GM11168 (cell line): Measurements from ENCODE around the gene GPR152.

ENCODE experiments used
- in situ Hi-C: fragments of 300-500 bp; cut with MboI; formaldehyde crosslinking; loops from one replicate; pipeline ENCODE4 v1.12.0; 2022; ENCODE audit warnings: low sequenced_read_pairs; ENCODE audit not compliant: unreplicated experiment

GPR152 gene

GRCh38 chr11:67415501-67416304, 36.8 kb downstream of the GPR152 start, which contains the start of gene CARNS1:
Gene CARNS1 (plus strand): TSS chr11:67415678. CDS start chr11:67416200, 522 bp downstream.
- in situ Hi-C loops: no loop called here

- in situ Hi-C loops: no loop called here
Observed at GRCh38 chr11:67413266-67413849, 39.2 kb downstream of the GPR152 start.

GRCh38 chr11:67412495-67413179, 39.9 kb downstream of the GPR152 start:
- in situ Hi-C loops: no loop called here

- in situ Hi-C loops: no loop called here
Observed at GRCh38 chr11:67411785-67412152, 40.8 kb downstream of the GPR152 start.

- in situ Hi-C loops: no loop called here
Observed at GRCh38 chr11:67410984-67411784, 41.3 kb downstream of the GPR152 start.

GRCh38 chr11:67410369-67410831, 42.1 kb downstream of the GPR152 start:
- in situ Hi-C loops: no loop called here

- in situ Hi-C loops: loop anchor here (10.0 kb wide), 1 partner anchor 95 kb away; the partner anchor contains the start of genes CDK2AP2 and PITPNM1
Observed at GRCh38 chr11:67409781-67410368, 42.7 kb downstream of the GPR152 start.

GRCh38 chr11:67409261-67409666, 43.3 kb downstream of the GPR152 start:
- in situ Hi-C loops: loop anchor here (10.0 kb wide), 1 partner anchor 96 kb away; the partner anchor contains the start of genes CDK2AP2 and PITPNM1

GRCh38 chr11:67408437-67409200, 43.9 kb downstream of the GPR152 start:
- in situ Hi-C loops: loop anchor here (10.0 kb wide), 1 partner anchor 96 kb away; the partner anchor contains the start of genes CDK2AP2 and PITPNM1

- in situ Hi-C loops: loop anchor here (10.0 kb wide), 1 partner anchor 97 kb away; the partner anchor contains the start of genes CDK2AP2 and PITPNM1
Observed at GRCh38 chr11:67407688-67408163, 44.8 kb downstream of the GPR152 start.

- in situ Hi-C loops: loop anchor here (10.0 kb wide), 1 partner anchor 98 kb away; the partner anchor contains the start of genes CDK2AP2 and PITPNM1
Observed at GRCh38 chr11:67406969-67407687, 45.4 kb downstream of the GPR152 start.

GRCh38 chr11:67406420-67406968, 46.0 kb downstream of the GPR152 start:
- in situ Hi-C loops: loop anchor here (10.0 kb wide), 1 partner anchor 98 kb away; the partner anchor contains the start of genes CDK2AP2 and PITPNM1

- in situ Hi-C loops: loop anchor here (10.0 kb wide), 1 partner anchor 99 kb away; the partner anchor contains the start of genes CDK2AP2 and PITPNM1
Observed at GRCh38 chr11:67405688-67406339, 46.7 kb downstream of the GPR152 start.

- in situ Hi-C loops: loop anchor here (10.0 kb wide), 1 partner anchor 100 kb away; the partner anchor contains the start of genes CDK2AP2 and PITPNM1
Observed at GRCh38 chr11:67405196-67405567, 47.3 kb downstream of the GPR152 start.

- in situ Hi-C loops: loop anchor here (10.0 kb wide), 1 partner anchor 100 kb away; the partner anchor contains the start of genes CDK2AP2 and PITPNM1
Observed at GRCh38 chr11:67404515-67405195, 47.9 kb downstream of the GPR152 start.

GRCh38 chr11:67403085-67403484, 49.4 kb downstream of the GPR152 start:
- in situ Hi-C loops: loop anchor here (10.0 kb wide), 1 partner anchor 102 kb away; the partner anchor contains the start of genes CDK2AP2 and PITPNM1
